K562 (cell line): ENCODE results near the gene TRANK1. TPM values are rescaled to one million over a fixed set of nuclear protein-coding genes. Genes with fewer than 3 reads are reported as not detected.

Source experiments
- ATAC-seq: fragments of 200-7000 bp; cut with Tn5 transposase; 3 replicates; pipeline ENCODE4 v1.9.1; 2020; ENCODE audit warnings: moderate library complexity
- BruUV-seq: library from RNA; stranded (reverse); fragments of 400-500 nt; replicated peaks from 2 replicates; lab custom pipeline; 2021; lab: Mats Ljungman, UMichigan
- CTCF ChIA-PET: fragments of 300-600 bp; formaldehyde crosslinking; extraction: SDS; loops from one replicate; lab custom pipeline; 2021; ENCODE audit warnings: low intra/inter-chr PET ratio; lab: Yijun Ruan, JAX
- POLR2A ChIA-PET: fragments of 300-600, 350-650 bp; sonication (Branson Sonifier 250); formaldehyde crosslinking; extraction: SDS; loops from one replicate; lab custom pipeline; 2021; ENCODE audit warnings: antibody characterized with exemption, inconsistent platforms; lab: Yijun Ruan, JAX
- DNase-seq, 4 experiments: peaks; one replicate each; pipeline versions ENCODE4 v3.0.0 to v3.0.0-alpha.2; 2011 to 2018; ENCODE audit warnings: low spot score in 3 of 4, mixed read lengths in 3 of 4; ENCODE audit errors: extremely low read depth in 1 of 4
- FAIRE-seq: peaks from 2 replicates; lab custom pipeline; 2011; peaks lifted over from hg19 to GRCh38; lab: Jason Lieb, UNC
- H2AFZ ChIP-seq: 2 replicates; pipeline ENCODE4 v1.6.0; 2011; ENCODE audit warnings: low read depth, low read length, control low read depth, inconsistent platforms
- H3K27ac ChIP-seq: fragments of 200-600 bp; 3 replicates; pipeline ENCODE4 v1.8.0; 2011; ENCODE audit warnings: low read depth, mild to moderate bottlenecking, control low read depth, inconsistent platforms, low read length, moderate library complexity, mixed read lengths; ENCODE audit errors: extremely low read depth
- H3K27me3 ChIP-seq, 2 experiments: fragments of 300-600 bp in 1 of 2; 2 replicates in 1 of 2; 3 replicates in 1 of 2; pipeline versions ENCODE4 v1.6.0 to v1.8.0; 2011; ENCODE audit warnings: inconsistent platforms in 2 of 2, low read length in 2 of 2, mild to moderate bottlenecking in 1 of 2, mixed read lengths in 1 of 2, moderate library complexity in 1 of 2; ENCODE audit not compliant: control insufficient read depth in 2 of 2, insufficient read depth in 2 of 2
- H3K36me3 ChIP-seq: fragments of 300-600 bp; 3 replicates; pipeline ENCODE4 v1.8.0; 2011; ENCODE audit warnings: mild to moderate bottlenecking, low read length, inconsistent platforms; ENCODE audit not compliant: control insufficient read depth, insufficient read depth
- H3K4me1 ChIP-seq, 2 experiments: fragments of 200-600 bp in 1 of 2; replicated peaks in 1 of 2; 2 replicates in 1 of 2; 3 replicates in 1 of 2; pipeline versions ENCODE4 v1.5.1 to v1.8.0; 2011; ENCODE audit warnings: inconsistent platforms in 2 of 2, low read length in 2 of 2, mild to moderate bottlenecking in 1 of 2, mixed read lengths in 1 of 2, moderate library complexity in 1 of 2; ENCODE audit not compliant: control insufficient read depth in 2 of 2, insufficient read depth in 2 of 2
- H3K4me2 ChIP-seq: 2 replicates; pipeline ENCODE4 v1.6.1; 2011; ENCODE audit warnings: low read length, control low read depth, inconsistent platforms, mixed read lengths; ENCODE audit not compliant: insufficient read depth
- H3K4me3 ChIP-seq: fragments of 200-600 bp; sonication (generic), shearing (Covaris generic); 2 replicates; pipeline ENCODE4 v1.5.1; 2016; ENCODE audit warnings: control low read depth, inconsistent platforms
- H3K79me2 ChIP-seq: fragments of 200-600 bp; 3 replicates; pipeline ENCODE4 v1.8.0; 2011; ENCODE audit warnings: low read length, inconsistent platforms; ENCODE audit not compliant: control insufficient read depth, insufficient read depth
- H3K9ac ChIP-seq, 2 experiments: 2 replicates each; pipeline versions ENCODE4 v1.6.0 to v1.6.1; 2011; ENCODE audit warnings: low read depth in 2 of 2, low read length in 2 of 2, control low read depth in 1 of 2, inconsistent platforms in 1 of 2, mild to moderate bottlenecking in 1 of 2, mixed read lengths in 1 of 2; ENCODE audit not compliant: insufficient read depth in 1 of 2
- H3K9me1 ChIP-seq: one replicate; pipeline ENCODE4 v1.6.0; 2011; ENCODE audit warnings: inconsistent platforms, mild to moderate bottlenecking, low read length, moderate library complexity; ENCODE audit not compliant: control insufficient read depth, insufficient read depth
- H3K9me3 ChIP-seq: replicated peaks from 2 replicates; pipeline ENCODE4 v1.5.1; 2011; ENCODE audit warnings: low read depth, low read length, inconsistent platforms; ENCODE audit not compliant: control insufficient read depth, insufficient read depth
- H4K20me1 ChIP-seq: replicated peaks from 2 replicates; pipeline ENCODE4 v1.6.1; 2011; ENCODE audit warnings: low read length, inconsistent platforms, mixed read lengths; ENCODE audit not compliant: control insufficient read depth, insufficient read depth
- CBX3 ChIP-seq, 2 experiments: IDR thresholded peaks; 1 replicate in 1 of 2; 2 replicates in 1 of 2; pipeline ENCODE4 v1.6.1; 2012; ENCODE audit warnings: inconsistent platforms in 2 of 2, low read length in 2 of 2, borderline replicate concordance in 1 of 2, control low read depth in 1 of 2
- HES1 ChIP-seq: fragments of 450-650 bp; IDR thresholded peaks from 2 replicates; pipeline ENCODE4 v1.6.1; 2016; ENCODE audit warnings: low read depth, mild to moderate bottlenecking, moderate library complexity
- KDM2B ChIP-seq: fragments of 250-450 bp; sonication (Bioruptor Pico); IDR thresholded peaks from 2 replicates; pipeline ENCODE4 v1.8.0; 2021; ENCODE audit warnings: mild to moderate bottlenecking, moderate library complexity
- KLF6 ChIP-seq: fragments of 250-450 bp; sonication (Bioruptor Pico); IDR thresholded peaks from 2 replicates; pipeline ENCODE4 v1.4.0; 2020; ENCODE audit warnings: mild to moderate bottlenecking, moderate library complexity, borderline replicate concordance
- MEF2A ChIP-seq: IDR thresholded peaks from 2 replicates; pipeline ENCODE4 v1.6.1; 2011; ENCODE audit warnings: low read depth, mild to moderate bottlenecking, low read length, moderate library complexity; ENCODE audit not compliant: control insufficient read depth
- ZNF408 ChIP-seq: fragments of 250-450 bp; sonication (Bioruptor Pico); IDR thresholded peaks from 2 replicates; pipeline ENCODE4 v1.4.0; 2020; ENCODE audit warnings: low read depth, mild to moderate bottlenecking, moderate library complexity
- WGBS: fragments of 100-300 bp; shearing (Covaris generic); methylation state at CpG from one replicate; pipeline ENCODE4 v1.1.6; 2016; ENCODE audit warnings: low coverage, mixed read lengths; ENCODE audit not compliant: insufficient coverage; ENCODE audit errors: missing lambda C conversion rate; 5-methylcytosine and 5-hydroxymethylcytosine counted together
- in situ Hi-C: fragments of 300-500 bp; cut with MboI; formaldehyde crosslinking; loops from 4 replicates; pipeline ENCODE4 v1.15.0; 2018; ENCODE audit warnings: inconsistent platforms, mixed read lengths
- intact Hi-C: fragments of 100-400 bp; cut with micrococcal nuclease; formaldehyde crosslinking; loops from 2 replicates; pipeline ENCODE4 v1.14.2; 2022
- polyA plus RNA-seq, 8 experiments: library from polyadenylated mRNA; depleted of rRNA in 4 of 8; stranded (reverse) in 5 of 8; unstranded in 3 of 8; fragments of >200 nt; fragmentation: Nextera tagmentation in 2 of 8; fragmentation: Illumina TruSeq in 1 of 8; extraction: Ambion mirVana in 2 of 8; extraction: Trizol in 1 of 8; gene quantifications; 2 replicates each; pipeline versions ENCODE4 v1.2.1 to v1.2.3, GENCODE V29; 2011 to 2014; ENCODE audit warnings: inconsistent platforms in 1 of 8, missing spikeins in 1 of 8
- total RNA-seq, 7 experiments: library from RNA; depleted of rRNA in 6 of 7; stranded (reverse); fragments of >200 nt in 6 of 7; fragmentation: Illumina TruSeq in 2 of 7; extraction: Trizol in 2 of 7; gene quantifications; 2 replicates each; pipeline versions ENCODE4 v1.2.1 to v1.2.3, GENCODE V29; 2011 to 2021; ENCODE audit warnings: low replicate concordance in 1 of 7
- TF ChIP-seq, protein P1 (sequence below): fragments of 450-650 bp; formaldehyde crosslinking; IDR thresholded peaks from 2 replicates; pipeline ENCODE4 v1.4.0; 2020; ENCODE audit warnings: mild to moderate bottlenecking, moderate library complexity
- TF ChIP-seq, protein P2 (sequence below): IDR thresholded peaks from 2 replicates; pipeline ENCODE4 v1.6.1; 2016; ENCODE audit warnings: missing genetic modification characterization, missing compliant biosample characterization
- TF ChIP-seq, protein P3 (sequence below): fragments of 450-650 bp; IDR thresholded peaks from 2 replicates; pipeline ENCODE4 v1.6.1; 2018; ENCODE audit warnings: mild to moderate bottlenecking, low read depth; ENCODE audit not compliant: partially characterized antibody

TRANK1 gene
- total and polyA plus RNA-seq, 9 of the 15 experiments (the other 6 are each of a cell fraction or from before 2014, with no cell fraction given): 0.41 to 5.3 (median 2.1) TPM

- TF ChIP-seq, protein P1, sequence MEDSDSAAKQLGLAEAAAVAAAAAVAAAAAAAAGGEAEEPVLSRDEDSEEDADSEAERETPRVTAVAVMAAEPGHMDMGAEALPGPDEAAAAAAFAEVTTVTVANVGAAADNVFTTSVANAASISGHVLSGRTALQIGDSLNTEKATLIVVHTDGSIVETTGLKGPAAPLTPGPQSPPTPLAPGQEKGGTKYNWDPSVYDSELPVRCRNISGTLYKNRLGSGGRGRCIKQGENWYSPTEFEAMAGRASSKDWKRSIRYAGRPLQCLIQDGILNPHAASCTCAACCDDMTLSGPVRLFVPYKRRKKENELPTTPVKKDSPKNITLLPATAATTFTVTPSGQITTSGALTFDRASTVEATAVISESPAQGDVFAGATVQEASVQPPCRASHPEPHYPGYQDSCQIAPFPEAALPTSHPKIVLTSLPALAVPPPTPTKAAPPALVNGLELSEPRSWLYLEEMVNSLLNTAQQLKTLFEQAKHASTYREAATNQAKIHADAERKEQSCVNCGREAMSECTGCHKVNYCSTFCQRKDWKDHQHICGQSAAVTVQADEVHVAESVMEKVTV: no peak
- no peak for TF ChIP-seq KLF6
- no peak for TF ChIP-seq MEF2A
- no peak for TF ChIP-seq HES1
- no peak for TF ChIP-seq KDM2B (CRISPR knock-in tag)
- TF ChIP-seq, protein P2, sequence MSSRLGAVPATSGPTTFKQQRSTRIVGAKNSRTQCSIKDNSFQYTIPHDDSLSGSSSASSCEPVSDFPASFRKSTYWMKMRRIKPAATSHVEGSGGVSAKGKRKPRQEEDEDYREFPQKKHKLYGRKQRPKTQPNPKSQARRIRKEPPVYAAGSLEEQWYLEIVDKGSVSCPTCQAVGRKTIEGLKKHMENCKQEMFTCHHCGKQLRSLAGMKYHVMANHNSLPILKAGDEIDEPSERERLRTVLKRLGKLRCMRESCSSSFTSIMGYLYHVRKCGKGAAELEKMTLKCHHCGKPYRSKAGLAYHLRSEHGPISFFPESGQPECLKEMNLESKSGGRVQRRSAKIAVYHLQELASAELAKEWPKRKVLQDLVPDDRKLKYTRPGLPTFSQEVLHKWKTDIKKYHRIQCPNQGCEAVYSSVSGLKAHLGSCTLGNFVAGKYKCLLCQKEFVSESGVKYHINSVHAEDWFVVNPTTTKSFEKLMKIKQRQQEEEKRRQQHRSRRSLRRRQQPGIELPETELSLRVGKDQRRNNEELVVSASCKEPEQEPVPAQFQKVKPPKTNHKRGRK: no peak
- TF ChIP-seq, all 486 proteins: peak for 0
Observed at GRCh38 chr3:36943601-36944000, 1.3 kb downstream of the TRANK1 start (continued).

- no TSS peak for BruUV-seq
- H3K4me1 ChIP-seq: peaks cover 22 to 23% of the 10 kb centered on the region in 2 experiments
- no peaks in the 10 kb centered on the region for H3K9me1 ChIP-seq
- WGBS: 92% methylated on average over 20 of the region's 21 CpGs
- no peak overlapping the region for H3K9ac ChIP-seq
- H4K20me1 ChIP-seq: no peaks in the 10 kb centered on the region
- no peak for TF ChIP-seq ZNF408
- no peak for TF ChIP-seq CBX3 (IDR thresholded peaks at IDR 0.05; ENCODE audit: borderline replicate concordance in 1 of 2, low read length in 2 of 2)
- TF ChIP-seq, protein P3, sequence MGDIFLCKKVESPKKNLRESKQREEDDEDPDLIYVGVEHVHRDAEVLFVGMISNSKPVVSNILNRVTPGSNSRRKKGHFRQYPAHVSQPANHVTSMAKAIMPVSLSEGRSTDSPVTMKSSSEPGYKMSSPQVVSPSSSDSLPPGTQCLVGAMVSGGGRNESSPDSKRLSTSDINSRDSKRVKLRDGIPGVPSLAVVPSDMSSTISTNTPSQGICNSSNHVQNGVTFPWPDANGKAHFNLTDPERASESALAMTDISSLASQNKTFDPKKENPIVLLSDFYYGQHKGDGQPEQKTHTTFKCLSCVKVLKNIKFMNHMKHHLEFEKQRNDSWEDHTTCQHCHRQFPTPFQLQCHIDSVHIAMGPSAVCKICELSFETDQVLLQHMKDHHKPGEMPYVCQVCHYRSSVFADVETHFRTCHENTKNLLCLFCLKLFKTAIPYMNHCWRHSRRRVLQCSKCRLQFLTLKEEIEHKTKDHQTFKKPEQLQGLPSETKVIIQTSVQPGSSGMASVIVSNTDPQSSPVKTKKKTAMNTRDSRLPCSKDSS: no peak
- ChIA-PET CTCF (no interaction called here), POLR2A (no interaction called here)
- H3K9me3 ChIP-seq: peaks cover 19% of the 10 kb centered on the region
- no peak overlapping the region for H3K4me3 ChIP-seq
- no peak for FAIRE-seq
- no peak overlapping the region for H2AFZ ChIP-seq
- H3K27me3 ChIP-seq: no peaks in the 10 kb centered on the region
- in situ Hi-C loops: no loop called here
- intact Hi-C loops: no loop called here
- H3K4me2 ChIP-seq: no peak overlapping the region
- H3K27ac ChIP-seq: no peak overlapping the region
- H3K36me3 ChIP-seq: no peaks in the 10 kb centered on the region
- H3K79me2 ChIP-seq: no peaks in the 10 kb centered on the region
- ATAC-seq: no peak; the same call in 2 of the 3 replicates
- DNase-seq: no peak
Observed at GRCh38 chr3:36942638-36943248, 2.1 kb downstream of the TRANK1 start.
